AG08395 (cell line): ENCODE results near the gene SCAMP1.
"Not testable (repeated sequence)": the region's sequence is repeated elsewhere in the genome, so short reads cannot be mapped to it uniquely, and the experiment has no call there.

Experiments
- DNase-seq: peaks from one replicate; pipeline ENCODE4 v3.0.0; 2012; ENCODE audit warnings: mixed read lengths, low spot score

The SCAMP1 gene

DNA sequence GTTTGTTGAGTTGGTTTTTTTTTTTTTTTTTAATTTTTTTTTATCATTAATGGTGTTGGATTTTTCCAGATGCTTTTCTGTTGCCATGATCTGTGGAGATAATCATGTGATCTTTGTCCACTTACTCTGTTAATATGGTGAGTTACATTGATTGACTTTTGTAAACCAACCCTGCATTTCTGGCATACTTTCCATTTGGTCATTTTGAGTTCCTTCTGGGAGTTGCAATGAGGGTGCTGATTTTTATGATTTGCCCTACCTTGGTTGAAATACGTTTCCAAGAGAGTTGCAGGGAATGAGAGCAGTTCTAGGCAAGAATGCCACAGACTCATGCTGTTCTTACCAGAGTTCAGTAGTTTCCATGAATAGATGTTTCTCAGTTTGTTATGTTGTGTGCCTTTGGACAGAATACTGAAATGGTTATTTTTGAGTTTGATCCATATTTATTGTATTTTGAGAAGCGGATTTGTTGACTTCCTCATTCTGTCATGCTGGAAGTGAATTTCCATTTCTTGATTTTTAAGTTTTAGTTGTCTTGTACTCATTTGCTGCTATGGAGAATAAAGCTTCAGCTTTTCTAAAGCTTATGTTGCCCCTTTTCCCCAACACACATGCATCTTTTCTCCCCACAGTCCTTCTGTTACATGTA lies 69.0 kb downstream of the SCAMP1 start:
- DNase-seq, result no peak

GRCh38 chr5:78430866-78431265 lies 70.4 kb downstream of the SCAMP1 start:
- DNase-seq, result no peak

DNA sequence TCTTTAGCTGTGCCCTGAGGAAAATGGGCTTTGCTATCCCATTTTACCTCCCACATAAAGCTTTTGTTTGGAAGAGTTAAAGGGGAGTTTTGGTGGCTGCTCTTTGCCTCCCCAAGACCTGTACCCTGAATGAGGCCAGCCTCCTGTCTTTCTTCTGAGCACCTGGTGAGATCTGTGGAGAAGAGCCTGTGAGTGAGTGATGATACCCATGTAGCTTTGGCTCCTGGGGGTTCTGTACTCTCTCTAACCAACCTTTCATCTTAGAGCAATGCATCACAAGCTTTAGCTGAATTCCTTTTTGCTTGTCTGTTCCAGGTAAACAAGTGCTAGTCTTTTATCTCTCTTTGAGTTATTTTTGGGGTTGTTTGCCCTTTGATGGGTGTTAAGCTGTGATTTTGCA lies 73.6 kb downstream of the SCAMP1 start:
- DNase-seq, result no peak

DNA sequence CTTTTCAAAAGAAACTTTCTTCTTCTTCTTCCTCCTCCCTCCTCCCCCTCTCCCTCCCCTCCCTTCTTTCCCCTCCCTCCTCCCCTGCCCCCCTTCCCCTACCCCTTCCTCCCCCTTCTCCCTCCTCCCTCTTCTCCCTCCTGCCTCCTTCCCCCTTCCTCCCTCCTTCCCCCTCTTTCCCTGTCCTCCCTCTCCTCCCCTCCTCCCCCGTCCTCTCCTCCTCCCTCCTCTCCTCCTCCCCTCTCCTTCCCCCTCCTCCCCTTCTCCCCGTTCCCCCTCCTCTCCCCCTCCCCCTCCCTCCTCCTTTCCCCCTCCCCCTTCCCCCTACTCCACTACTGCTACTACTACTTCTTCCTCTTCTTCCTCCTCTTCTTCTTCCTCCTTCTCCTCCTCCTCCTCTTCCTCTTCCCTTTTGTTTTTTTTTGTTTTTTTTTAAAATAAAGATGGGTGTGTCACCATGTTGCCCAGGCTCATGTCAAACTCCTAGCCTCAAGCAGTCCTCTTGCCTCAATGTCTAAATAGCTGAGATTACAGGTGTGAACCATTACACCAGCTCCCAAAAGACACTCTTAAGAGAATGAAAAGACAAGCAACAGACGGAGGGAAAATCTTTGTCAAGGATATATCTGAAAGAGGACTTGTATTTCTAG lies 87.5 kb downstream of the SCAMP1 start:
- DNase-seq, result no peak

- DNase-seq, result no peak
Measured at GRCh38 chr5:78449103-78449502, 88.7 kb downstream of the SCAMP1 start.

DNA sequence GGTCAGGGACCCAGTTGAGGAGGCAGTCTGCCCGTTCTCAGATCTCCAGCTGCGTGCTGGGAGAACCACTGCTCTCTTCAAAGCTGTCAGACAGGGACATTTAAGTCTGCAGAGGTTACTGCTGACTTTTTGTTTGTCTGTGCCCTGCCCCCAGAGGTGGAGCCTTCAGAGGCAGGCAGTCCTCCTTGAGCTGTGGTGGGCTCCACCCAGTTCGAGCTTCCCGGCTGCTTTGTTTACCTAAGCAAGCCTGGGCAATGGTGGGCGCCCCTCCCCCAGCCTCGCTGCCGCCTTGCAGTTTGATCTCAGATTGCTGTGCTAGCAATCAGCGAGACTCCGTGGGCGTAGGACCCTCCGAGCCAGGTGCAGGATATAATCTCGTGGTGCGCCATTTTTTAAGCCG lies 97.1 kb downstream of the SCAMP1 start:
- not testable (repeated sequence) for DNase-seq

DNA sequence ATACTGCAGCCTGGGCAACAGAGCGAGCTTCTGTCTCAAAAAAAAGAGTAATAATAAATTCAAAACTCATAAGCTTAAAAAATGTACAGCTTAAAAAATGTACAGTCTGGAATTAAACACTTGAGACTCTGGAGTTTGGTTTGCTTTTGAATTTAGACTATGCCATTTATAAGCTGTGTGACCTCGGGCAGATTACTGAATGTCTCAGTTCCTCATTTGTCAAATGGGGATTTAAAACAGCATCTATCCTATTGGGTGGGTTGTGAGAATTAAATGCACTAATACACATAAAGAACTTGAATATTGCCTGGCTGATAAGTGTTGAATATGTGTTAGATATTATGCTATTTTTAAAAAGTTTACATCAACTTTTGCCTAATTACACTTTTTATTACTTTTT lies 98.4 kb downstream of the SCAMP1 start:
- no peak for DNase-seq

- DNase-seq, result no peak
Measured at GRCh38 chr5:78467140-78467539, 106.7 kb downstream of the SCAMP1 start.

- DNase-seq, result peak; percentile 54
Measured at GRCh38 chr5:78467752-78468357, 107.4 kb downstream of the SCAMP1 start.

DNA sequence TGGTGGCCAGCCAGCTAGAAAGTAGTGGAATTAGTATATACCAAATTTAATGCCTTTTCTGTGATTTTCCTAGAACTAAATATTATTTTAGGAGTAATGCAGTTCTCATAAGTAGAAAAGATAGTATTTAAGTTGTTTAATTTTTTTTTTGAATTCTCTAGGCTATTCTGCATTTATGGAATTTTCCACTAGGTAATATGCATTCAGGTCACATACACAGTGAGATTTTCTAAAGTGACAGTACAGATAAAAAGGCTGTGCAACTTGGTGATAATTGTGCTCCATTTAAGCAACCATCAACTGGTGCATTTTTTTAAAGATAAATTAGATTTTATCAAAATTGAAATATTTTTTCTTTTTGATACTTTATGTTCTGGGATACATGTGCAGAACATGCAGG lies 111.5 kb downstream of the SCAMP1 start:
- DNase-seq, result no peak

DNA sequence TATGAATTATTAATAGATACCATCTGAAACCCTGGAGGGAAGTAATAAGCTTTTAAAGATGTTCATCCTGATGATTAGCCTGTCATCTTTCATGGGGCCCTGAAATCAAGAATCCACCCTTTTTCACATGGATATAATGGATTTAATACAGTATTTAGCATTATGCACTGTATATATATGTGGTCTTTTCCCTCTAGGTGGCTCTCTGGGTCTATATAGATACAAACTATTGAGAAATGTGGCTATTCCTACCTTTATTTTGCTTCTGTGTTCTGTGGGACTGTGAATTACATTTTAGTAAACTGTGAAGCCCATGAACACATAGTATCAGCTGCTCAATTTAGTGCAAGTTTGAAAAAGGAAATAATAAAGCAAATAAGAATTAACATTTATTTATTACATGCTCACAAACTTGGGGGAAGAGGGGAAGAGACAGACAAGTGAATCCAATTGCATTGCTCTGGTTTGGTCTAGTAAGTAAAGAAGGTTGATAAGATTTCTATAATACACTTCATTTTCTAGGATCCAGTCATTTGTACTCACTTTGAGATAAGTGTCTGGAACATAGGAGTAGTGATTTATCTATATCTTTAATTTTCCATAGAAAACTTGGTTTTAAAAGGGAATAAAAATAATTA lies 112.2 kb downstream of the SCAMP1 start:
- peak; percentile 40 for DNase-seq

- no peak for DNase-seq
Measured at GRCh38 chr5:78473751-78474150, 113.3 kb downstream of the SCAMP1 start.

- no peak for DNase-seq
Measured at GRCh38 chr5:78475370-78475769, 115.0 kb downstream of the SCAMP1 start.

- DNase-seq, result no peak
Measured at GRCh38 chr5:78476795-78477194, 116.4 kb downstream of the SCAMP1 start.

DNA sequence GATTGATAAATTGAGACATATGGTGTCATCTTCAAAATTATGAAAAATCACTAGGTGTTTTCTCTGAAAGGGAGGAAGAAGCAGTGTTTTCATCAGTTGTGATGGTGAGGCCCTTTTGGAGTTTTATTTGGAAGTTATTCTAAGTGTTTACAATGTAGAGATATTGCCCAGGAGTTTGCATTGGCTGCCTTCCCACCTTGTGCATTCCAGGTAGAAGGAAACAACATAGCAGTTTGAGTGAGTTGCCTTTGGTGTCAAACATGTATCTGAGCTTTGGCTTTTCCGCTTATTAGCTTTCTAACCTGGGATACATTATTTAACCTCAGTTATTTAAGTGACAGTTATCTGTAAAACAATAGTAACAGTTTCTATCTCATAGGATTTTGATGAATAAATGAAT lies 122.5 kb downstream of the SCAMP1 start:
- no peak for DNase-seq

- no peak for DNase-seq
Measured at GRCh38 chr5:78483809-78484521, 123.5 kb downstream of the SCAMP1 start.

GRCh38 chr5:78486218-78486617 lies 125.8 kb downstream of the SCAMP1 start:
- DNase-seq, result no peak

DNA sequence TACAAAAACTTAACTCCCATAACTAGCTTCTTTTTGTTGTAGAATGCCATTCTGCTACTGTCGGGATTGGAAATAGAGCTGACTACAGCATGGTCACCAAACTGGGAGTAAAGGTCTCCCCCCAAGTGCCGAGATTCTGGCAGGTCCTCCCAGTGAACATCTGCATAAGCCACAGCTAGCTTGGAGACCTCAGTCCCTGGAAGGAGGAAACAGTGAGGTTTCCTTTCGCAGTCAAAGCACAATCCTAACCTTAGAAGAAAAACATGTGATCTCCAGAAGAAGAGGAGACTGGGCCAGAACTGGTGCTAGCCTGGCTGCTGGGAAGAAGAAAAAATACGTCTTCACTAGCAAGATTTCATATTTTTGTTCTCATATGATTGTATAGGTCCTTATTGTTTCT lies 127.4 kb downstream of the SCAMP1 start:
- no peak for DNase-seq

GRCh38 chr5:78490709-78491485 lies 130.5 kb downstream of the SCAMP1 start:
- DNase-seq, result no peak

DNA sequence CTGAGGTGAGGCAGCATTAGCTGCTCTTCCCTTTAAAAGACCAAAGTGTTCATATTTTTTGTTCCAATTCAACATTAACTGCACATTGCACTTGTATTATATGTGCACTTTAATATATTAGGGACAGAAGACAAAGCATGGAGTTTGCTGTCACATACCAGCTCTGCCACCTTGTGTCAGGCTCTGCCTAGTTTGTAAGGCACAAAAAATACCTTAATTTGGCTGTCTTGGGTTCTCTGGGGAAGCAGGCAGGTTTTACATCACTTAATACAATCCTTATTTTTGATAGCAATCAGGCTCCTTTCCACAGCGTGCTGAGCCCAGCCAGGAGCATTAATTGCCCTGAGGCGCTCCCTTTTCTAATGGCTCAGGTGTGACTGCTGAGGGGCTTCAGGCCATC lies 131.8 kb downstream of the SCAMP1 start:
- DNase-seq, result no peak

DNA sequence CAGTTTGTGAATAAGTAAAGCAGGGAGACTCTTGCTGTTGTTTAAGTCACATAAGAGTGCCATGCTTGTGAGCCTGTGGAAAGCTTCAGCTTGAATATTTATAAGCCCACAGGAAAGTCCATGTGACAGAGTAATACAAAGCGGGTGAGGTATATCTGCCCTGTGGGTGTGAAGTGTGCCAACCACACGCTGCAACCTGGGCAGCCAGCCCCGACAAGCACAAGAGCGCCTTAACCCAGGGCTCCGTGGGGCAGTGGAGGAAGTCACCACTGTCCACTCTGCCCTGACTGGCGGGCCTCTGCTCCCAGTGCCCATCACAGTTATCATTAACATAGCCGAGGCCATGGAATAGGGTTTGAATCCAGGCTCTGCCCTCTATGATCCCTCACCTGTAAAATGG lies 132.2 kb downstream of the SCAMP1 start:
- no peak for DNase-seq

GRCh38 chr5:78495800-78496199 lies 135.4 kb downstream of the SCAMP1 start:
- no peak for DNase-seq
